Kidney glomerular epithelial cell (primary cell): ENCODE measurements around the gene ROBO2.

Source experiments
- DNase-seq: peaks from one replicate; lab custom pipeline; 2025; lab: John Stamatoyannopoulos, UW

The ROBO2 gene

GRCh38 chr3:77039606-77040171, at the start of gene ROBO2:
ROBO2 (plus strand) TSS chr3:77040099; CDS start chr3:77040786, 687 bp downstream.
- DNase-seq, result no peak

GRCh38 chr3:76990606-76991005, 49.3 kb upstream of the ROBO2 start:
- DNase-seq, result no peak

GRCh38 chr3:76991165-76991564, 48.7 kb upstream of the ROBO2 start:
- DNase-seq, result no peak

- no peak for DNase-seq
These were observed 42.2 kb upstream of the ROBO2 start for GRCh38 chr3:76997733-76998132.

- peak; percentile 30 for DNase-seq
These were observed 41.3 kb upstream of the ROBO2 start for GRCh38 chr3:76998555-76998954.

- no peak for DNase-seq
These were observed 38.7 kb upstream of the ROBO2 start for GRCh38 chr3:77001062-77001701.

- no peak for DNase-seq
These were observed 25.7 kb upstream of the ROBO2 start for GRCh38 chr3:77014226-77014625.

GRCh38 chr3:77025471-77025870, 14.4 kb upstream of the ROBO2 start:
- no peak for DNase-seq

GRCh38 chr3:77026904-77027634, 12.8 kb upstream of the ROBO2 start:
- DNase-seq, result no peak

GRCh38 chr3:77028005-77028404, 11.9 kb upstream of the ROBO2 start:
- DNase-seq, result no peak

- DNase-seq, result peak; percentile 76
These were observed 1.4 kb upstream of the ROBO2 start for GRCh38 chr3:77038468-77038929.

- peak; percentile 7 for DNase-seq
These were observed 831 bp upstream of the ROBO2 start for GRCh38 chr3:77038930-77039605.

- no peak for DNase-seq
These were observed 317 bp downstream of the ROBO2 start for GRCh38 chr3:77040216-77040615.

GRCh38 chr3:77040926-77041722, 1.2 kb downstream of the ROBO2 start:
- no peak for DNase-seq

- DNase-seq, result no peak
These were observed 1.9 kb downstream of the ROBO2 start for GRCh38 chr3:77041811-77042210.

- no peak for DNase-seq
These were observed 2.4 kb downstream of the ROBO2 start for GRCh38 chr3:77042343-77042742.

GRCh38 chr3:77042882-77043281, 3.0 kb downstream of the ROBO2 start:
- DNase-seq, result no peak

GRCh38 chr3:77045686-77046085, 5.8 kb downstream of the ROBO2 start:
- no peak for DNase-seq

GRCh38 chr3:77048186-77048585, 8.3 kb downstream of the ROBO2 start:
- no peak for DNase-seq

GRCh38 chr3:77051591-77051990, 11.7 kb downstream of the ROBO2 start:
- DNase-seq, result no peak

- no peak for DNase-seq
These were observed 12.2 kb downstream of the ROBO2 start for GRCh38 chr3:77052051-77052501.
